GM20431 (cell line): ENCODE results near the gene MPL.

Experiments
- in situ Hi-C: fragments of 300-500 bp; cut with MseI, MboI; formaldehyde crosslinking; loops from one replicate; pipeline ENCODE4 v1.15.0; 2020; ENCODE audit warnings: low sequenced_read_pairs; ENCODE audit not compliant: unreplicated experiment

MPL gene

DNA sequence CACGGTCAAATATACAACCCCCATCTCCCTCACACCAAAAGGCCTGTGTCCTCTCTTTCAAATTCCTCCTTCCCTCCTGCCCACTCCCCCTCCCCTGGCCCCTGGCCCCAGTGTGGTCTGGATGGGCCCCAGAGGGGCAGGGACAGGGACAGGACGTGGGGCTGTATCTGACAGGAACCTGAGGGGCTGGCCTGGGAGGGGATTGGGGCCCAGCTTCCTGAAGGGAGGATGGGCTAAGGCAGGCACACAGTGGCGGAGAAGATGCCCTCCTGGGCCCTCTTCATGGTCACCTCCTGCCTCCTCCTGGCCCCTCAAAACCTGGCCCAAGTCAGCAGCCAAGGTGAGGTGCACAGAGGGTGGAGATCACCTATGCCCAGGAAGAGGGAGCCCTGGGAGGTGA lies at the start of gene MPL:
Gene MPL (plus strand): TSS at position 231 of the 400 bp plus-strand sequence. CDS start 31 bp downstream, at position 262.
- in situ Hi-C loops, result no loop called here

DNA sequence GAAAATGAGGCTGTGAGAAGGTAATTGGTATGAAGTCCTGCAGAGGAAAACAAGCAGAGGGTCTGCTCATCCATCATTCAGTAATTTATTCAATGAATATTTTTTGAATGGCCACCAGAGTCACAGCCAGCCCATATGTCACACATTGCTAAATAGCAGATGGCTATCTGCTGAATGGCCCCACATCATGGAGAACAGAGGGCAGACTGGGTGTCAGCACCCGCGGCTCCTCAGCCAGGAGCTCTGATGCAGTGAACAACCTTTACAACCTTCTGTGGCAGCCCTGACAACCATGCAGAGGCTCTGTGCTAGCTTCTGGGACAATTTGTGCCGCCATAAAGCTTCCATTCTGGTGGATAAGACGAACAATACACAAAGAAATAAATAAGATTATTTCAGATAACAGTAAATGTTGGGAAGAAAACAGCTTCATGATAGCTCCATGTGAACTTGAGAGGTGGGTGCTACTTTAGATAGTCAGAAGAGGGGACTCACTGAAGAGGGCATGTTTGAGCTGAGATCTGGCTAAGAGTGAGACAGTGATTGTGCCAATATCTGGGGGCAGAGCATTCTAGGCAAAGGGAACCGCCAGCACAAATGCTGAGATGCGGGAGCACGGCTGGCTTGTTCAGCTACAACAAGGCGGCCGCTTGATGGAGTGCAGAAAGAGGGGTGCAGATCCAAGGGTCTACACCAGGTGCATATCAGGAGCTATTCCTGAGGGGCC lies 49.4 kb upstream of the MPL start:
- in situ Hi-C loops, result no loop called here

DNA sequence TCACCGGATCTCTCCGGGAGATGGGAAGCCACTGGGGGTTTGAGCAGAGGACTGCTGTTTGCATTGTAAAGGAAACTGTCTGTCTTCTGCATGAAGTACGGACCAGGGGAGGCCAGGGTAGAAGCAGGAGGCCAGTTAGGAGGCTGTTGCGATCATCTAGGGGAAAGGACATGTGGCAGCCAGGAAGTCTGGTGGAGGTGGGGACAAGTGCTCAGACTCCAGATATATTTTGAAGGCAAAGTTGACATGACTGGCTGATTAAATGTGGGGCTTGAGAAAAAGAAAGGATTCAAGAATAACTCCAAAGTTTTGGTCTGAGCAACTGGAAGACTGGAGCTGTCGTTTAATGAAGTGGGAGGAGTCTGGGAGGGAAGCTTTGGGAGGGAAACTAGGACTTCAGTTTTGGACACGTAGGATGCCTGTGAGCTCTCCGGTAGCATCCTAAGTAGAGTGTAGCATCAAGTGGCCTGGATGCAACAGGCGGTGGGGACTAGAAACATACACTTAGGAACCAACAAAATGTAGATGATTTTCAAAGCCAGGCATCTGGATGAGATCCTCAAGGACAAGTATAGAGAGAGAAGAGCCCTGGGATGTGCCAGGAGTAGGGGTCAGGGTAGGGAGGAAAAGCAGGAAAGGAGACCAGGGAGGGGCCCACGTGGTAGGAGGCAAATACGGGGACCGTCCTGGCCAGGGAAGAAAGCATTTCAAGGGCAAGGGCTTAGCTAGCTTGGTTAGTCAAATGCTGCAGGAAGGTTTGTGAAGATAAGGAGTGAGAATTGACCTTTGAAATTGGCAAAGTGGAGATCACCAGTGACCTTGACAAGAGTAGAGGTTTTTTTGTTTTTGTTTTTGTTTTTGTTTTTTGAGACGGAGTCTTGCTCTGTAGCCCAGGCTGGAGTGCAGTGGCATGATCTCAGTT lies 48.6 kb upstream of the MPL start:
- in situ Hi-C loops, result no loop called here

DNA sequence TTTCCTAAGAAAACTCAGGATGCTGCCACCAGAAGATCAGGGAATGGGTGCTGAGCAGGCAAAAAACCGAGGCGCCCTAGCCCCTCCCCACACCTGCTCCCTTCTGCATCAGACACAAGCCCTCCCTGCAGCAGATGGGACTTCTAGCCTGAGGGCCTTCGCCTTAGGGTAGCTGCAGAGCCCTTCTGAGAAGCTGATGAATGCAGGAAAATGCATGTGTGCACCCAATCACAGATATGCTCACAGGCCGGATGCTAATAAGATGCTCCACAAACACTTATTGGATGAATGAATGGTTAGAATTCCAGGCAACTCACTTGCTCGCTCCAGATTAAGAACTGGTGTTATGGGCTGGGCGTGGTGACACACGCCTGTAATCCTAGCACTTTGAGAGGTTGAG lies 45.4 kb upstream of the MPL start:
- in situ Hi-C loops, result no loop called here

DNA sequence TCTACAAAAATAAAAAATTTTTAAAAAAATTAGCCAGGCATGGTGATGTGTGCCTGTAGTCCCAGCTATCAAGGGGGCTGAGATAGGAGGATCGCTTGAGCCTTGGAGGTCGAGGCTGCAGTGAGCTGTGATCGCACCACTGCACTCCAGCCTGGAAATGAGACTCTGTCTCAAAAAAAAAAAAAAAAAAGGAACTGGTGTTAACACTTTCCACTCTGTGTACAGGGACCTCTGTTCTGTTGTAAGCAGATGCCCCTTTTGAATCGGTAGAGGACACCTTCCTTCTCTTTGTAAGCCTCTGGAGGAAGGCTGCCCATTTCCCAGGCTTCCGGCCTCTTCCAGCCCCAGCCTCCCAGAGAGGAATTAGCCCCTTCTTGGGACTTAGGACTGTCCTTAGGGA lies 44.9 kb upstream of the MPL start:
- in situ Hi-C loops, result no loop called here

DNA sequence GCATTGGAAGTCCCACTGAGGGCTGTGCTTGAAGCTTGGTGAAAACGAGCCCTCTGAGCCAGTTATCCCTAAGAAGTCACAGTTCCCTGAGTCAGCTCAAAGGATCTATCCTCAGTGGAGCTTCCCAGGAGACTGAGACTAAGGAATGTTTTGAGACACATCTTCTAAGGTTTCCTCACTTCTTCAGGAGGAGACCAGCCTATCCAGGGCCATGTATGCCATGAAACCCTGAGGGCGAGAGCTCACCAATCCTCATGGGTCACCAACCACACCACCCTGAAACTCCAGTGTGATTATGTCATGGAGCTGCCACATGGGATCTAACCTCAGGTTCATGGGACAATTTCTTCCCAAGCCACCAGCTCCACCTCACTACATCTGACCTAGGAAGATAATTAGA lies 44.4 kb upstream of the MPL start:
- in situ Hi-C loops, result no loop called here

DNA sequence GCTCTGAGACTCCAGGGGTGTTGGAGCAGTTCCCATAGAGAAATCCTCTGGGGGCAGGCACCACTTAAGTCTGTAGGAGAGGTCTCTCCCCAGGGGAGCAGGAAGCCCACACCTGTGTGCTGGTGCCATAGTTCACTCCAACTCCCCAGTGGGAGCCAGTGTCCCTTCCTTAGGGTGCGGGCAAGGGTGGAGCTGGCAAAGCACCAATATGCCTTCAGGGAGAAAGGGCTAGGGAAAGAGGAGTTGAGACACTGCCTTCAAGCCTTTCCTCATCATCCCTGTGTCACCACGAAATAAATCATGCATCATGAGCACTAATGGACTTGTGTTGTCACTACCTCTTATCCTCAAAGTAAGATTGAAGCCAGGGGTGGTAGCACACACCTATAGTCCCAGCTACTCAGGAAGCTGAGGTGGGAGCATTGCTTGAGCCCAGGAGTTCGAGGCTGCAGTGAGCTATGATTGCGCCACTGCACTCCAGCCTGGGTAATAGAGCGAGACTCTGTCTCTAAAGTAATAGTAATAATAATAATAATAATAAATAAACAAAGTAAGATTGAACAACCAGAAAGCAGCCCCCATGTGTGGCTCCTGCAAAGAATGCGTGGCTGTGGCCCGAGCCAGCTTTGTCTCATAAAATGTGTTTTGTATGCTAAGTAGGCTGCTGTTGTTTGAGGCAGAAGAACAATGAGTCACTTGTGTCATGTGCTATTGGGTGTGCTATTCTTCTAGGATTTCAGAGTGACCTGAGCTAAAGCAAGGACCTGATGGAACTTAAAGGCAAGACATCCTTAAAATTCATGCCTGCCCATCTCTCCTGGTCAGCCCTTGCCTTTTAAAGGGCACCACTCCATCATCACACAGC lies 43.5 kb upstream of the MPL start:
- in situ Hi-C loops, result no loop called here

DNA sequence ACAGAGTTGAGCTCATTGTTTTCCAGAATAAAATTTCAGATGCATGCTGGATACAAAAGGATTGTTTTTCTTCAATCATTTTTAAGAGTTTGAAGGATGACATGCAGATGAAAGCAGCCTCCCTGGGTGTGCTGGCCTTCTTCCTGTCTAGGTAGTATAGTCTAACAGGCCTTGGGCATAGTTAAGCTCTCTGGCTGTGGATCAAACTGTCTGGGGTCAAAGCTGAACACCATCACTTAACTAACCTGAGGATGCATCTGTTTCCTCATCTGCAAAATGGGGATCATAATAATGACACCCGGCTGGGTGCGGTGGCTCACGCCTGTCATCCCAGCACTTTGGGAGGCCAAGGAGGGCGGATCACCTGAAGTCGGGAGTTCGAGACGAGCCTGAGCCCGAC lies 42.9 kb upstream of the MPL start:
- in situ Hi-C loops, result no loop called here

DNA sequence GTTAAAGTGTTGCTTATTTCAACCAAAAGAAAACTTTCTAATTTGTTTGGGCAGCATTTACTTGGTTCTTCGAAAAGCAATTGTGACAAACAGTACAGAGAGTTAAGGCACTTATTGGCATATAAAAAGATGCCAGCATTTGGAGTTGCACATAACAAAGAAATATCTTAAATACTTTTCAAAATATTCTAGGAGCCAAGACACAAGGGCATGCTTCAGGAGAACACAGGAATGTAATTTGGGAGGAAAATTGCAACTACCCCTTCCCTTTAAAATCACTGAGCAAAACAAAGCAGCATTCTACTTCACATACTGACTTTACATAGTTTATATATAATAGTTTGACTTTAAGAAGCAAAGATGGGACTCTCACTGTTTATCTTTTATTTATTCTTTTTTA lies 41.4 kb upstream of the MPL start:
- in situ Hi-C loops, result no loop called here

DNA sequence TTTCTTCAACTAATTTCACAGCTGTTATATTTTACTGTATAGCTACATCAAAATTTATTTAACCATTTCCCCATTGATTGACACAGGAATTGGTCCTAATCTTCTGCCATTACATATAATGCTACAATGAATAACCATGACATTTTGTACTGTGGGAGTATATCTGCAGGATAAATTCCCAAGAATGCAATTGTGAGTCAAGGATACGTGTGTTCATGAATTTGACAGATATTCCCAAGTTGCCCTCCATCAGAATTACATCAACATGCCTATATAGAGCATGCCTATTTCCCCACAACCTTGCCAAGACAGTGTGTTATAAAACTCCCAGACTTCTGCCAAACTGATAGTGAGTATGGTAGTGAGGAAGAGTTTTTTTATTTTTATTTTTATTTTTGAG lies 39.6 kb upstream of the MPL start:
- in situ Hi-C loops, result no loop called here

DNA sequence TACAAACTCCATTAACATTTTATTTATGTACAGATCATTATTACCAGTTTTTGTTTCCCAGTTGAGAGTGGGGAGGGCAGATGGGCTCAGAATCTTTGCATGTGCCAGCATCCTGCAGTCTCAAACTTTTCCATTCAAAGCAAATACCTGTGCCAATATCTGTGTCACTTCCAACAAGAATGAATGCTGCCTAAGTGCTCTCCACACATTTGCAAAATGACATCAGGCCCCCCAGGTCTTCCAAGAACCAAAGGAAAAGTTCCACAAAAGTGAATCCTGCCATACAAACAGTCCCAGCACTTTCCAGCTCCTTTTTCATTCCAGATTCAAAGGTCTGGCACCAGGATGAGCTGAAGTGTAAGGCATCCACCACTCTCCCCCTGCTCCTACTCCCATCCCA lies 38.5 kb upstream of the MPL start:
- in situ Hi-C loops, result no loop called here

DNA sequence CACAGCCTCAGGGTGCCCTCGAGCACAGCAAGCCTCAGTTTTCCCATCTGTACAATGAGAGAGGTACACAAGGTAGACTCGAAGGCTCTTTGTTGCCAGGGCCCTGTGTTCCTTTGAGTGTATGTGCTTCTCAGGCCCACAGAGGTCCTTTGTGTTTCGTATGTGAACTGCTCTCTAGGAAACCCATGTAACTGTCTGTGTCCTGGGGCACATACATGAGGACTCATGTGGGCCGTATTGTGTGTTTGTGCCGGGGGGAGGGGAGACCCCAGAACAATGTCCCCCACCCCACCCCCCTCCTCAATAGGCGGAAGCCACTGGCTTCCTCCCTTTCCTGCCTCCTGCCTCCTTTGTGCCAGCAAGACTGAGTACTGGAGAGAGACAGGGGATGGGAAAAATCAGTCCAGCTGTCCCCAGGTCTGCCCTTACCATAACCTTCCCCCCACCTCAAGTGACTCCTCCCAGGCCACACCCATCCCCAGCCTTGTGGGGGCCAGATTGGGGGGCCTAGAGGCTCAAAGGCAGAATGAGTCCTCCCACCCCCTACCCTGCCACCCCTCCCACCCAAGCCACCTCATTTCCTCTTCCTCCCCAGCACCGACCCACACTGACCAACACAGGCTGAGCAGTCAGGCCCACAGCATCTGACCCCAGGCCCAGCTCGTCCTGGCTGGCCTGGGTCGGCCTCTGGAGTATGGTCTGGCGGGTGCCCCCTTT lies 37.1 kb upstream of the MPL start, which contains the start of gene TIE1:
Gene TIE1 (plus strand): TSS at position 605 of the 717 bp plus-strand sequence. CDS start 90 bp downstream, at position 695.
- in situ Hi-C loops, result no loop called here

DNA sequence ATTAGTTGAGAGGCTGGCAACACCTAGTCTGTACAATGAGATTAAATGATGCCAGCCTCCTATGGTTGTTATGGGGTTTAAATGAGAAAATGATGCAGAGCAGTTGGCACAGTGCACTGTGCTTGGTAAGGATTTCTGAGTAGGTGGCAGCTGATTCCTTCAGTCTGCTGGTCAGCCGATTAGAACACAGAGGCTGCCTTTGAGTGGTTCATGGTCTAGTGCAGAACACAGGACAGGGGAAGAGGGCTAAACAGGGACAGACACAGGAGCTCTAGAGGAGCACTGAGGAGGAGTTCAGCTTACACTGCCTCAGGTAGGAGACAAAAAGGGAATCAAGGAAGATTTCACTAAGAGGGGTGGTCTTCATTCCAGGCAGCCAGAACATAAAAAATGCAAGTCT lies 35.4 kb upstream of the MPL start:
- in situ Hi-C loops, result no loop called here

DNA sequence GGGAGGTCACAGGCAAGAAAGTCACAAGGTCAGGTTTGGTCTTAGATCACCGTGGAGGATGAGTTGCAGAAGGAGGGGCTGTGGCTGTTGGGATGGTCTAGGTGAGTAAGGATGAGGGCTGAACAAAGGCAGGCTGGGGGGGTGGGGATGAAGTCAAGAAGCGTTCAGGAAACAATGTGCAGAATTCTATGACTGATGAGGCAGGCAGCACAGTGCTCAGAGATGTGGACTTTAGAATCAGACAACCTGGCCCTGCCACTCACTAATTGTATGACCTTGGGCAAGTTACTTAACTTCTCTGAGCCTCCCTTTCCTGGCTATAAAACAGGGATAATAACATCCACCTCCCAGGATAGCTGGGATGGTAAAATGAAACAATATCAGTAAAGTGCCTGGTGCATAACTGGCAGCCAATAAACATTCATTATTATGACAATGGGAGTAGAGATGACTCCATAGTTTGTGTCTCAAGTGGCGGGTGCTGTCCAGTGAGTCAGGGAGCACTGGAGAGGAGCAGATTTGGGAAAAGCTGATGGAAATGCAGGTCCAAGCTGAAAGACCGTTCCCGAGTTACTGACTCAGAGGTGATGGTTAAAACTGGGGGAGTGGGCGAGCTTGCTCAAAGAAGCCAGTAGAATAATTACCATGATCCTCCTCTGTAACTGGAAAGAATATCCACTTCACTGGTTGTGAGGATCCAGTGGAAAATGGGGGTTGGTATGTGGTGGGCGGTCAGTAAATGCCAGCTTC lies 34.7 kb upstream of the MPL start:
- in situ Hi-C loops, result no loop called here

DNA sequence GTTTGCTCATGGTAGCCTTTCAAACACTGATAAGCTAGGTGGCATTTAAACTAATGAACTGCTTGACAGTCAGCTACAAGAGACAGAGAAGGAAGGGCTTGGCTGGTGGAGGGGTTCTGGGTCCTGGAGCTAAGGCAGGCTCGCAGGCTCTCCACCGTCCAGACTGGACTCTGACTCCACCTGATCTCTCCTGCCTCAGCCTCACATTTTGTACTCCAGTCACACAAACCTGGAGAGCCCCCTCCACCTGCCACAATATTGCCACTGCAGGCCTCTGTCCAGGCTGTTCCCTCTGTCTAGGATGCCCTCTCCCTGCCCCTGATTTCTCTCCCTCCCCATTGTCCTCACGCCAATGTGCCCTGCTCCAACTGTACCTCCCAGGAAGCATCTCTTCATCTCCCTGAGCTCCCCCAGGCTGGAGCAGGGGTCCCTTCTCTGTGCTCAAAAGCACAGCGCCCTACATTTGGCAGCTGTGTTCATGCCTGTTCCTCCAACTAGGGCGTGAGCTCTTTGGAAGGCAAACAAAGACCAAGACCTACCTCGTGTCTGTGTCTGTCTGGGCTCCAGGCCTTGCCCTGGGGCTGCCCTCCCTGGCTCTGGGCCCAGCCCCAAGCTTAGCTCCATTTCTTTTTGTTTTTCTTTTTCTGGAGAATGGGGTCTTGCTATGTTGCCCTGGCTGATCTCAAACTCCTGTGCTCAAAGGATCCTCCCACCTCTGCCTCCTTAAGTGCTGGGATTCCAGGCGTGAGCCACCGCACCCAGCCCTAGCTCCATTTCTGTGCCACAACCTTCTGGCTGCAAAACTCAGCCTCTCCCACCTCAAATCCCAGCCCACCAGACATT lies 33.9 kb upstream of the MPL start:
- in situ Hi-C loops, result no loop called here

DNA sequence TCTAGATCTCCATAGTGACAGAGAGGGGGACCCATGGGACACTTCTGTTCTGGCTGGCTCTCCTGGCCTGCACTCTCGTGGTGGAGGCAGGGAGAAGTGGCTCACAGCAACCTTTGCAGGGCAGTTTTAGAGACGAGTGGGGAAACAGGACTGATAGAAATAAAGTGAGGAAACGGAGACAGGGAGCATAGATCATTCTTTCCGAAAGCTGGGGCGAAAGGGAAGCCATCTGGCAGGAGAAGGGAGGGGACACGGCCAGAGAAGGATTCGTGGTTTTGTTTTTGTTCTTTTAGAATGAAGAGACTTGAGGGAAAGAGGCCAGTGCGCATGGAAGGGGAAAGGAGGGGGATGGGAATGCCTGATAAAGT lies 33.3 kb upstream of the MPL start:
- in situ Hi-C loops, result no loop called here

DNA sequence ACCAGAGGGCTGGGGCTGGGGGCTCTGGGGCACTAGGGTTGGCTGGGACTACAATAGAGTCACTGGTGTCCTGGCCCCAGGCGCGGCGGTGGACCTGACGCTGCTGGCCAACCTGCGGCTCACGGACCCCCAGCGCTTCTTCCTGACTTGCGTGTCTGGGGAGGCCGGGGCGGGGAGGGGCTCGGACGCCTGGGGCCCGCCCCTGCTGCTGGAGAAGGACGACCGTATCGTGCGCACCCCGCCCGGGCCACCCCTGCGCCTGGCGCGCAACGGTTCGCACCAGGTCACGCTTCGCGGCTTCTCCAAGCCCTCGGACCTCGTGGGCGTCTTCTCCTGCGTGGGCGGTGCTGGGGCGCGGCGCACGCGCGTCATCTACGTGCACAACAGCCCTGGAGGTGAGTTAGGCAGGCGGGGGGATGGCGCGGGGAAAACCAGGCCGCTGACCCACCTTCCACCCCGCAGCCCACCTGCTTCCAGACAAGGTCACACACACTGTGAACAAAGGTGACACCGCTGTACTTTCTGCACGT lies 32.8 kb upstream of the MPL start:
- in situ Hi-C loops, result no loop called here

DNA sequence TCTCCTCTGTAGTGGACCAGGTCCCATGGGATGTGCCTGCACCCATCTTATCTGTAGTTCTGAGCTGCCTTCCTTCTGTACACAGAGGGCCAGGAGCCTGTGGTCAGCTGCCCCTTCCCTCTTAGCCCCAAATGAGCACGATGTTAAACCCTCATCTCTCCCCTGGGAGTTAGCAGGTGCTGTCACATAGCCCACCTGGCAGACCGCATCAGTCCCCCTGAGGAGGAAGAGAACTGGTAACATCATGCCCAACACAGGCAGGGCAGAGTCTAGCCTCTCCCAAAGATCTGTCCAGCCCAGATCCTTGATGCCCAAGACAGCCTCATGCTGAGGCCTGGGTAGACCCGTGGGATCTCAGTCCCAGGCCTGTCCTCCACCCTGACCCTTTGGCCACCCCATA lies 32.2 kb upstream of the MPL start:
- in situ Hi-C loops, result no loop called here
